Measurements from ENCODE around the gene SNAP91.

DNA sequence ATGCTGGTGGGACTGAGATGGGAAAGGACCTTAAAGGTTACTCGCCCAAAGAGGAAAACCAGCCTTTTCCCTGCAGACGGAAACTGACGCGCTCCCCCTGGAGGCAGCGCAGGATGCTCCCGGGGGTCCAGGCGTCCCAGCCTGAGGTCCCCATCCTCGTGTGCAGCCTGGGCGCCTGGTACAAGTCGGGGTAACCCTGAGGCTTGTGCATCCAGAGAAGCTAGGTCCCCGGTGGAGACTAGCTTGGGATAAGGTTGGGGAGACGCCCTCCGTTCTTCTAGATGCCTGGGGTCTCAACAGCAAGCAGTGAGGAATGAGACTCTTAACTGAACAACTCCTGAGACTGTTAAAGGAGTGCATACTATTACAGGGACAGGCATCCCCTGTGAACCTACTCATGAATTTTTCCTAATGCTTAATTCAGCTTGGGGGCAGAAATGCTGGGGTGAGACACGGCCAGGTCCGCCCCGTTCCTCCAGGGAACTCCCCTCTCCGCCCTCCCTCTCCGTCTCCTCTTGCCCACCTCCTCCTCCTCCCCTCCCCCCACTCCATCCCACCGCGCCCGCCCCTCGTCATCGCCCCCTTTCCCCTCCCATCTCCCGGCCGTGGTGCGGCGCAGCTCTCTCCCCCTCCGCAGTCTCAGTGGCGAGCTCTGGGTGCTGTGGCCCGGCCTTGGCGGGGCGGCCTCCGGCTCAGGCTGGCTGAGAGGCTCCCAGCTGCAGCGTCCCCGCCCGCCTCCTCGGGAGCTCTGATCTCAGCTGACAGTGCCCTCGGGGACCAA lies 196.8 kb downstream of the SNAP91 start, which contains the start of gene PRSS35:
- TF ChIP-seq, protein P1, sequence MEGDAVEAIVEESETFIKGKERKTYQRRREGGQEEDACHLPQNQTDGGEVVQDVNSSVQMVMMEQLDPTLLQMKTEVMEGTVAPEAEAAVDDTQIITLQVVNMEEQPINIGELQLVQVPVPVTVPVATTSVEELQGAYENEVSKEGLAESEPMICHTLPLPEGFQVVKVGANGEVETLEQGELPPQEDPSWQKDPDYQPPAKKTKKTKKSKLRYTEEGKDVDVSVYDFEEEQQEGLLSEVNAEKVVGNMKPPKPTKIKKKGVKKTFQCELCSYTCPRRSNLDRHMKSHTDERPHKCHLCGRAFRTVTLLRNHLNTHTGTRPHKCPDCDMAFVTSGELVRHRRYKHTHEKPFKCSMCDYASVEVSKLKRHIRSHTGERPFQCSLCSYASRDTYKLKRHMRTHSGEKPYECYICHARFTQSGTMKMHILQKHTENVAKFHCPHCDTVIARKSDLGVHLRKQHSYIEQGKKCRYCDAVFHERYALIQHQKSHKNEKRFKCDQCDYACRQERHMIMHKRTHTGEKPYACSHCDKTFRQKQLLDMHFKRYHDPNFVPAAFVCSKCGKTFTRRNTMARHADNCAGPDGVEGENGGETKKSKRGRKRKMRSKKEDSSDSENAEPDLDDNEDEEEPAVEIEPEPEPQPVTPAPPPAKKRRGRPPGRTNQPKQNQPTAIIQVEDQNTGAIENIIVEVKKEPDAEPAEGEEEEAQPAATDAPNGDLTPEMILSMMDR (IDR thresholded peaks at IDR 0.05), result peak; percentile 92
- TF ChIP-seq SIN3A (IDR thresholded peaks at IDR 0.05; ENCODE audit: borderline replicate concordance, insufficient read depth, low read depth, low read length), result no peak
- TF ChIP-seq, protein P2, sequence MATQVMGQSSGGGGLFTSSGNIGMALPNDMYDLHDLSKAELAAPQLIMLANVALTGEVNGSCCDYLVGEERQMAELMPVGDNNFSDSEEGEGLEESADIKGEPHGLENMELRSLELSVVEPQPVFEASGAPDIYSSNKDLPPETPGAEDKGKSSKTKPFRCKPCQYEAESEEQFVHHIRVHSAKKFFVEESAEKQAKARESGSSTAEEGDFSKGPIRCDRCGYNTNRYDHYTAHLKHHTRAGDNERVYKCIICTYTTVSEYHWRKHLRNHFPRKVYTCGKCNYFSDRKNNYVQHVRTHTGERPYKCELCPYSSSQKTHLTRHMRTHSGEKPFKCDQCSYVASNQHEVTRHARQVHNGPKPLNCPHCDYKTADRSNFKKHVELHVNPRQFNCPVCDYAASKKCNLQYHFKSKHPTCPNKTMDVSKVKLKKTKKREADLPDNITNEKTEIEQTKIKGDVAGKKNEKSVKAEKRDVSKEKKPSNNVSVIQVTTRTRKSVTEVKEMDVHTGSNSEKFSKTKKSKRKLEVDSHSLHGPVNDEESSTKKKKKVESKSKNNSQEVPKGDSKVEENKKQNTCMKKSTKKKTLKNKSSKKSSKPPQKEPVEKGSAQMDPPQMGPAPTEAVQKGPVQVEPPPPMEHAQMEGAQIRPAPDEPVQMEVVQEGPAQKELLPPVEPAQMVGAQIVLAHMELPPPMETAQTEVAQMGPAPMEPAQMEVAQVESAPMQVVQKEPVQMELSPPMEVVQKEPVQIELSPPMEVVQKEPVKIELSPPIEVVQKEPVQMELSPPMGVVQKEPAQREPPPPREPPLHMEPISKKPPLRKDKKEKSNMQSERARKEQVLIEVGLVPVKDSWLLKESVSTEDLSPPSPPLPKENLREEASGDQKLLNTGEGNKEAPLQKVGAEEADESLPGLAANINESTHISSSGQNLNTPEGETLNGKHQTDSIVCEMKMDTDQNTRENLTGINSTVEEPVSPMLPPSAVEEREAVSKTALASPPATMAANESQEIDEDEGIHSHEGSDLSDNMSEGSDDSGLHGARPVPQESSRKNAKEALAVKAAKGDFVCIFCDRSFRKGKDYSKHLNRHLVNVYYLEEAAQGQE (IDR thresholded peaks at IDR 0.05; ENCODE audit: insufficient read depth in 1 of 2, low read depth in 2 of 2, low read length in 1 of 2), result no peak

All from Panc1 (cell line).